ENCODE data around the gene VPS45.
"Not testable (repeated sequence)": the region's sequence is repeated elsewhere in the genome, so short reads cannot be mapped to it uniquely, and the experiment has no call there.

VPS45 gene

GRCh38 chr1:150162582-150162861 is 94.9 kb downstream of the VPS45 start:
- no peak for DNase-seq

- DNase-seq: no peak
These were observed 95.5 kb downstream of the VPS45 start for GRCh38 chr1:150162862-150163706.

GRCh38 chr1:150164224-150164623 is 96.6 kb downstream of the VPS45 start:
- no peak for DNase-seq

- no peak for DNase-seq
These were observed 97.2 kb downstream of the VPS45 start for GRCh38 chr1:150164779-150165178.

- DNase-seq: no peak
These were observed 98.3 kb downstream of the VPS45 start for GRCh38 chr1:150165622-150166612.

- DNase-seq: peak; percentile 20
These were observed 101.5 kb downstream of the VPS45 start for GRCh38 chr1:150168960-150169601.

- no peak for DNase-seq
These were observed 104.2 kb downstream of the VPS45 start for GRCh38 chr1:150171801-150172200.

GRCh38 chr1:150173141-150173585 is 105.6 kb downstream of the VPS45 start:
- DNase-seq: no peak

GRCh38 chr1:150176593-150176992 is 109.0 kb downstream of the VPS45 start:
- DNase-seq: no peak

GRCh38 chr1:150178548-150178947 is 111.0 kb downstream of the VPS45 start:
- no peak for DNase-seq

GRCh38 chr1:150179867-150180266 is 112.3 kb downstream of the VPS45 start:
- no peak for DNase-seq

- DNase-seq: no peak
These were observed 112.9 kb downstream of the VPS45 start for GRCh38 chr1:150180474-150180873.

- no peak for DNase-seq
These were observed 114.7 kb downstream of the VPS45 start for GRCh38 chr1:150182247-150182646.

- no peak for DNase-seq
These were observed 115.5 kb downstream of the VPS45 start for GRCh38 chr1:150183061-150183460.

GRCh38 chr1:150185481-150185880 is 117.9 kb downstream of the VPS45 start:
- no peak for DNase-seq

- not testable (repeated sequence) for DNase-seq
These were observed 118.8 kb downstream of the VPS45 start for GRCh38 chr1:150186438-150186788.

GRCh38 chr1:150186789-150187559 is 119.4 kb downstream of the VPS45 start:
- no peak for DNase-seq

GRCh38 chr1:150187560-150187931 is 120.0 kb downstream of the VPS45 start:
- DNase-seq: no peak

- DNase-seq: no peak
These were observed 124.4 kb downstream of the VPS45 start for GRCh38 chr1:150192012-150192411.

GRCh38 chr1:150194381-150195031 is 126.9 kb downstream of the VPS45 start:
- no peak for DNase-seq

Data from activated gamma-delta T cell (primary cell).